Measurements from ENCODE around the gene NAA50. TPM values are rescaled to one million over a fixed set of nuclear protein-coding genes. Genes with fewer than 3 reads are reported as not detected.

The NAA50 gene
- total RNA-seq, 1 donor from 2014 or later: 83.1 TPM

GRCh38 chr3:113730550-113730949, 15.5 kb downstream of the NAA50 start:
- peaks cover 3% of the 10 kb centered on the region for H3K36me3 Mint-ChIP-seq (ENCODE audit: unreplicated experiment)
- no peak for DNase-seq (ENCODE audit: extremely low spot score, unreplicated experiment)
- peaks cover 3% of the 10 kb centered on the region for H3K4me1 Mint-ChIP-seq (ENCODE audit: unreplicated experiment)
- H3K4me3 Mint-ChIP-seq (ENCODE audit: unreplicated experiment): no peak overlapping the region
- H3K27me3 Mint-ChIP-seq (ENCODE audit: unreplicated experiment): no peaks in the 10 kb centered on the region
- H3K9me3 Mint-ChIP-seq (ENCODE audit: unreplicated experiment): no peaks in the 10 kb centered on the region
- H3K27ac Mint-ChIP-seq (ENCODE audit: unreplicated experiment): no peak overlapping the region
- no peak for TF ChIP-seq CTCF (IDR thresholded peaks at IDR 0.05)

DNA sequence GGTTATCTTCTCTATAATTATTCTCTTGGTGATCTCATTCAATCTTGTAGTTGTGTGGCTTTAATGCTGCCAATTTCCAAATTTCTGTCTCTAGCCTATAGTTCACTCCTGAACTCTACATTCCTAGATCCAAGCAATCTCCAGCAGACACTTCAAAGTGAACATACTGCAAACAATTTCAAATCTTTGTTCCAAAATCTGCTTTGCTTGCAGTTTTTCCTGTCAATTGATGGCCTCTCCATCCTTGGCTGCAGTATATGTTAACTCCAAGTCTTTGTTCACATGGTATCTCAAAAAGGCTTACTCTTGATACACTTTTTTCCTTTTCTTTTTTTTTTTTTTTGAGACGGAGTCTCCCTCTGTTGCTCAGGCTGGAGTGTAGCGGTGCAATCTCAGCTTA, 17.4 kb downstream of the NAA50 start:
- Mint-ChIP-seq H3K9me3 (ENCODE audit: unreplicated experiment) (no peaks in the 10 kb centered on the region), H3K27ac (ENCODE audit: unreplicated experiment) (no peak overlapping the region), H3K36me3 (ENCODE audit: unreplicated experiment) (peaks cover 9% of the 10 kb centered on the region), H3K4me1 (ENCODE audit: unreplicated experiment) (peaks cover 6% of the 10 kb centered on the region), H3K27me3 (ENCODE audit: unreplicated experiment) (no peaks in the 10 kb centered on the region), H3K4me3 (ENCODE audit: unreplicated experiment) (no peak overlapping the region)
- TF ChIP-seq CTCF (IDR thresholded peaks at IDR 0.05): no peak
- DNase-seq (ENCODE audit: extremely low spot score, unreplicated experiment): no peak

GRCh38 chr3:113721636-113722035, 24.4 kb downstream of the NAA50 start:
- Mint-ChIP-seq H3K36me3 (ENCODE audit: unreplicated experiment) (peaks cover 49% of the 10 kb centered on the region), H3K4me3 (ENCODE audit: unreplicated experiment) (no peak overlapping the region), H3K9me3 (ENCODE audit: unreplicated experiment) (no peaks in the 10 kb centered on the region)

GRCh38 chr3:113719758-113720157, 26.3 kb downstream of the NAA50 start:
- Mint-ChIP-seq H3K27me3 (ENCODE audit: unreplicated experiment) (no peaks in the 10 kb centered on the region), H3K9me3 (ENCODE audit: unreplicated experiment) (no peaks in the 10 kb centered on the region), H3K27ac (ENCODE audit: unreplicated experiment) (no peak overlapping the region), H3K36me3 (ENCODE audit: unreplicated experiment) (peaks cover 54% of the 10 kb centered on the region), H3K4me1 (ENCODE audit: unreplicated experiment) (peaks cover 12% of the 10 kb centered on the region), H3K4me3 (ENCODE audit: unreplicated experiment) (no peak overlapping the region)
- no peak for TF ChIP-seq CTCF (IDR thresholded peaks at IDR 0.05)
- no peak for DNase-seq (ENCODE audit: extremely low spot score, unreplicated experiment)

More at GRCh38 chr3:113721636-113722035, 24.4 kb downstream of the NAA50 start:
- Mint-ChIP-seq H3K27ac (ENCODE audit: unreplicated experiment) (no peak overlapping the region), H3K4me1 (ENCODE audit: unreplicated experiment) (peaks cover 13% of the 10 kb centered on the region), H3K27me3 (ENCODE audit: unreplicated experiment) (no peaks in the 10 kb centered on the region)
- TF ChIP-seq CTCF (IDR thresholded peaks at IDR 0.05): no peak
- DNase-seq (ENCODE audit: extremely low spot score, unreplicated experiment): no peak

DNA sequence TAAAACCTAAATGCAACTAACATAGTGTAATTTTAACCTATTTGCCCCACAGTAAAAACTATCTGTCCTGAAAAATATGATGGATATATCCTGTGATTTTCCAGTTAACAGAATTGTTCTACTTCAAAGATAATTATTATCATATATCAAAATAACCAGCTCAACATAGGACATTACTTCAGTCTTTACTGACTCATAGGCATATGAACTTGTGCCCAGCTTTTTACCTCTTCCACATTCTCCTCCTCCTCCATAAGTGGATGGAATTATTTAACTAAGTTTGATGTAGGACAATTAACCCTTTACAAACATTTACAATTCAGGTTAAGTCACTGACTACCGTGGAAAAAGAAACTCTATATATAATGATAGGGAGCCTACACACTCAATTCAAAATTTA, 26.8 kb downstream of the NAA50 start:
- DNase-seq (ENCODE audit: extremely low spot score, unreplicated experiment): no peak
- no peak overlapping the region for H3K4me3 Mint-ChIP-seq (ENCODE audit: unreplicated experiment)
- peaks cover 52% of the 10 kb centered on the region for H3K36me3 Mint-ChIP-seq (ENCODE audit: unreplicated experiment)
- peaks cover 16% of the 10 kb centered on the region for H3K4me1 Mint-ChIP-seq (ENCODE audit: unreplicated experiment)
- no peaks in the 10 kb centered on the region for H3K27me3 Mint-ChIP-seq (ENCODE audit: unreplicated experiment)
- H3K27ac Mint-ChIP-seq (ENCODE audit: unreplicated experiment): no peak overlapping the region
- no peaks in the 10 kb centered on the region for H3K9me3 Mint-ChIP-seq (ENCODE audit: unreplicated experiment)
- TF ChIP-seq CTCF (IDR thresholded peaks at IDR 0.05): no peak
